ENCODE results near the gene PTGES.

- TF ChIP-seq CTCF (IDR thresholded peaks at IDR 0.05; ENCODE audit: low read depth, low read length) (peak; percentile 83), POLR2A (IDR thresholded peaks at IDR 0.05; ENCODE audit: extremely low read depth, insufficient read length) (no peak)
Measured at GRCh38 chr9:129783516-129784361, 30.9 kb upstream of the PTGES start.
